ENCODE results near the gene GTPBP1.

Gene GTPBP1

DNA sequence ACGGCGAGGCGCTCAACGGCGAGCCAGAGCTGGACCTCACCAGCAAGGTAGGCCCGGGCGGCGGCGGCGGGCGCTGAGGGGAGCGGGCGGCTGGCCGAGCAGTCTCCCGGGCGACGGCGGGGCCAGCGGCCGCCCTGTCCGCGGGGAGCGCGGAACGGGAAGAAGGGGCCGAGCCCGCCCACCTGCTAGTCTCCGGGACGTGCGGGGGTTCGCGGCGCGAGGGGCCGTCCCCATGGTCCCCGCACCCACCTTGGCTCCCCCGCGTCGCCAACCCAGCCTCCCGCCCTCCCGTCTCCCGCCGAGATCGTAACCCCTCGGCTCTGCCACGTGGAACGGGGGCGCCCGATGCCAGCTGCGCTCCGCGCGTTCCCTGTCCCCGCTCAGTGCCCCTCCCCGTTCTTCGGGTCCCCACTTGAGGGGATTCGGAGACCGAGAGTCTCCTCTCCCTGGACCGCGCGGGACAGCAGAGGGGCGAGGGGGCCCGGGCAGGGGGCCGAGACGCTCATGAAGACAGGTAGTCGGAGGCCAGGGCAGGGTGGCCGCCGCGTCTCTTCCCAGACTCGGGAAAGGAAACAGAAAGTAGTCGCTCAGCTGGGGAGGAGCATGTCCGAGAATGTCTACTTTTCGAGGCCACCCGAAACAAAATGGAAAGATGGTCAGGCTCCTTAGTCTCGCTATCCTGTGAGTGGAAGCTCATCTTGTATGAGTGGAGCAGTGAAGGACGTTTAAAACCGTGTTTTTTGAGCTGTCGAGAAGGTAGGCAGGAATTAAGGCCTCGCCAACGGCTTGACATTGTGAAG is 557 bp downstream of the GTPBP1 start:
- no peak for TF ChIP-seq POLR2AphosphoS5 (IDR thresholded peaks at IDR 0.05; ENCODE audit: low read depth, low read length)
- no peak for TF ChIP-seq TAF1 (IDR thresholded peaks at IDR 0.05; ENCODE audit: borderline replicate concordance, low read depth, low read length)
- peak; percentile 7; the same call in 1 of the 2 replicates for TF ChIP-seq POLR2A (IDR thresholded peaks at IDR 0.05; ENCODE audit: low read depth, low read length)
- no peak for FAIRE-seq
- no peak for DNase-seq (ENCODE audit: insufficient read length)

GRCh38 chr22:38706901-38707195 is 1.1 kb downstream of the GTPBP1 start:
- DNase-seq (ENCODE audit: insufficient read length), result no peak
- TF ChIP-seq POLR2AphosphoS5 (IDR thresholded peaks at IDR 0.05; ENCODE audit: low read depth, low read length), result no peak
- no peak for TF ChIP-seq POLR2A (IDR thresholded peaks at IDR 0.05; ENCODE audit: low read depth, low read length)
- FAIRE-seq, result no peak

DNA sequence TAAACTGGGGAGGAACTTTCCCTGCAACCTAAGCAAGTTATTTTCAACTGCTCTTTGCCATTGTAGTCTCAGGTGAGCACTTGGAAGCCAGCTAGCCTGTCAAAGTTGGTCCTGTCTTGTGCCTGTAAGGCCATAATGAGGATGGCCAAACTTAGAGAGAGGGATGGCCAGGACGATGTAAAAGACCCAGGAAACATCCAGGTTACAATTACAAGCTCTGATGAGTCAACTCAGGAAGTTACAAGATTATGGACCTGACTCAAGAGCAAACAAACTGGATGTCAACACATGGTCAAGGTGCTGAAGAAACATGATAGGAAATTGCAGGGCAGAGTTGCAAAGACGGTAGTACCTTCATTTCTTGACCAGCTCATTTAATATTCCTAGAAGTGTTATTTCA is 1.6 kb downstream of the GTPBP1 start:
- DNase-seq (ENCODE audit: insufficient read length) (no peak), FAIRE-seq (peak; percentile 30)
- TF ChIP-seq POLR2AphosphoS5 (IDR thresholded peaks at IDR 0.05; ENCODE audit: low read depth, low read length), result no peak
- TF ChIP-seq TAF1 (IDR thresholded peaks at IDR 0.05; ENCODE audit: borderline replicate concordance, low read depth, low read length), result no peak
- no peak for TF ChIP-seq POLR2A (IDR thresholded peaks at IDR 0.05; ENCODE audit: low read depth, low read length)

DNA sequence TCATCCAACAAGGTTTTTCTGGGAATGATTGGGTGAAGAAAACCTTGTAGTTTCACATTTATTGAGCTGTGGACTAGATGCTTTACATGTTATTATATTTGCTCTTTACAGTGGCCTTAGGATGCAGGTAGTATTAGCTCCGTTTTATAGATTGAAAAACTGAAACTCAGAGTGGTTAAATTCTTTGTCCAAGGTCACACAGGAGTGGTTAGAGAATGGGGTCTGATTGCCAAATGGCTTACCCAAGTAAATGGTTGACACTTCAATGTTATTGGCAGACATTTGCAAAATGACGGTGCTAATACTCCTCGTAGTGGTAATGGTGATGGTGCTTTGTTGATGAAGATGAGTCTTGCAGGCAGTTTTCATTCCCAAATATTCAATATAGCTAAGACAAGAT is 2.2 kb downstream of the GTPBP1 start:
- DNase-seq (ENCODE audit: insufficient read length) (no peak), FAIRE-seq (no peak)
- TF ChIP-seq POLR2AphosphoS5 (IDR thresholded peaks at IDR 0.05; ENCODE audit: low read depth, low read length) (no peak), POLR2A (IDR thresholded peaks at IDR 0.05; ENCODE audit: low read depth, low read length) (no peak), TAF1 (IDR thresholded peaks at IDR 0.05; ENCODE audit: borderline replicate concordance, low read depth, low read length) (no peak)

DNA sequence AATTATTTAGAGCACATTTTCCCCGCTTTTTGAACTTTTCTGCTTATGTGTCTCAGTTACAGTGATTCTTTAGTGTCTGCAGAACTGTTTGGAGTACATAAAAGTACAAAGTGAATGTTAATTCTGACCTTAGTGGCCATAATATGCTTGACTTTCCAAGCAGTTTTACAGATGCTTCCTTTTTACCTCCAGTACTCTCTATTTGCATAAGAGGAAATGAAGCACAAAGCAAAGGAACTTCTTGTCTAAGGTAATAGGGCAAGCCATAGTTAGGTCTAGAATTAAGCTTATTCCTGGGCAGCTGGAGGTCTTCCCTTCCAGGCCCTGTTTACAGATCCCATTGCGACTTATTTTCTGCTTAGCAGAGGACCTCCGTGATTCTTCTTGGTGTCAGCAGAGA is 3.6 kb downstream of the GTPBP1 start:
- TF ChIP-seq TAF1 (IDR thresholded peaks at IDR 0.05; ENCODE audit: borderline replicate concordance, low read depth, low read length) (no peak), POLR2AphosphoS5 (IDR thresholded peaks at IDR 0.05; ENCODE audit: low read depth, low read length) (no peak), POLR2A (IDR thresholded peaks at IDR 0.05; ENCODE audit: low read depth, low read length) (no peak)
- DNase-seq (ENCODE audit: insufficient read length), result no peak
- FAIRE-seq, result peak; percentile 84

DNA sequence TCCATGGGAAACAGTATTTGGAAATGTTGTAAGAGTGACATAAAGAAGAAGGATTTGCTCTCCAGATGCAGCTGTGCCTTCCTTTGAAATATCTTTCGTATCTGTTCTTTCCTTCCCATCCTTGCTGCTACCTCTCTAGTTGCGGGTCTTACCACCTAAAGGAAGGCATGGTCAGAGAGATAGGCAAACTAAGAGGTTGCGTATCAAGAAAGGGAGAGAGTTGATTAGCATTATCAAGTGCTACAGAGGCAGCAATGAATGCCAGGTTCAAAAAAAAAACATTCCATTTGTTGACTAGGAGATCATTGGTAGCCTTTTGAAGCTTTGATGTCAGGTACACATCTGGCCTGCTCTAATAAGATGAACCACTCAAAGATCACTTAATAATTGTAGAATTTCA is 4.6 kb downstream of the GTPBP1 start:
- TF ChIP-seq POLR2A (IDR thresholded peaks at IDR 0.05; ENCODE audit: low read depth, low read length) (no peak), TAF1 (IDR thresholded peaks at IDR 0.05; ENCODE audit: borderline replicate concordance, low read depth, low read length) (no peak), POLR2AphosphoS5 (IDR thresholded peaks at IDR 0.05; ENCODE audit: low read depth, low read length) (no peak)
- DNase-seq (ENCODE audit: insufficient read length) (no peak), FAIRE-seq (no peak)

DNA sequence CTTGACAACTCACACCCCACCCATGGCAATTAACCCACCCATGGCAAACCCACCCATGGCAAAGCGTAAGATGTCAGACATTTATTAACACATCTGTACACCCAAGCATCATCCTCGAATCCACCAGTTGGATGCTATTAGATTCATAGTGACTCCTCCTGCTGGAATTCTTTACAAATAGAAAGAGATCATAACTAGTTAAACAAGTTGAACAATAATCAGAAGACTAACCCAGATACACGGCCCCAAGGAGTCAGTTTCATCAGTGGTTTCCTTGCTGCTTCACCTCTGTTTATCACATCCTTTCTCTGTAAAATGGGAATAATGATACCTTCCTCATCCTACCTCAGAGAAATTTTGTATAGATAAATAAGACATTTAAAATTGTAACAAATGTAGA is 5.1 kb downstream of the GTPBP1 start:
- no peak for FAIRE-seq
- no peak for TF ChIP-seq POLR2A (IDR thresholded peaks at IDR 0.05; ENCODE audit: low read depth, low read length)
- TF ChIP-seq TAF1 (IDR thresholded peaks at IDR 0.05; ENCODE audit: borderline replicate concordance, low read depth, low read length), result no peak
- TF ChIP-seq POLR2AphosphoS5 (IDR thresholded peaks at IDR 0.05; ENCODE audit: low read depth, low read length), result no peak
- no peak for DNase-seq (ENCODE audit: insufficient read length)

- FAIRE-seq (no peak), DNase-seq (ENCODE audit: insufficient read length) (no peak)
- no peak for TF ChIP-seq POLR2A (IDR thresholded peaks at IDR 0.05; ENCODE audit: low read depth, low read length)
- TF ChIP-seq TAF1 (IDR thresholded peaks at IDR 0.05; ENCODE audit: borderline replicate concordance, low read depth, low read length), result no peak
- TF ChIP-seq POLR2AphosphoS5 (IDR thresholded peaks at IDR 0.05; ENCODE audit: low read depth, low read length), result no peak
Observed at GRCh38 chr22:38712486-38713207, 6.9 kb downstream of the GTPBP1 start.

DNA sequence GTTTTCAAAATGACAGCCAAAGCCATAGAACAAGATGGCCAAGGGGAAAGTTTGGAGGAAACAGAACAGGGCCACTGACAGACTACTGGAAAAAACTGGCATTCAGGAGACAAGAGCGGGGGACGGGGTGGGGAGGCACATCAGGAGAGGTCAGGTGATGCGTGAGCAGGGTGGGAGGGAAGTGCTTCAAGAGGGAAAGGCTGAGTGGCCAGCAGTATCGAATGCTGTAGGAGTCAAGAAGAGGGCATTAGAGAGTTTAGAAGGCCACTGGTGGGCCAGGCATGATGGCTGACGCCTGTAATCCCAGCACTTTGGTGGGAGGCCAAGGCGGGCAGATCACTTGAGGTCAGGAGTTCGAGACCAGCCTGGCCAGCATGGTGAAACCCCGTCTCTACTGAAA is 8.2 kb downstream of the GTPBP1 start:
- TF ChIP-seq POLR2AphosphoS5 (IDR thresholded peaks at IDR 0.05; ENCODE audit: low read depth, low read length) (no peak), POLR2A (IDR thresholded peaks at IDR 0.05; ENCODE audit: low read depth, low read length) (no peak), TAF1 (IDR thresholded peaks at IDR 0.05; ENCODE audit: borderline replicate concordance, low read depth, low read length) (no peak)
- no peak for FAIRE-seq

DNA sequence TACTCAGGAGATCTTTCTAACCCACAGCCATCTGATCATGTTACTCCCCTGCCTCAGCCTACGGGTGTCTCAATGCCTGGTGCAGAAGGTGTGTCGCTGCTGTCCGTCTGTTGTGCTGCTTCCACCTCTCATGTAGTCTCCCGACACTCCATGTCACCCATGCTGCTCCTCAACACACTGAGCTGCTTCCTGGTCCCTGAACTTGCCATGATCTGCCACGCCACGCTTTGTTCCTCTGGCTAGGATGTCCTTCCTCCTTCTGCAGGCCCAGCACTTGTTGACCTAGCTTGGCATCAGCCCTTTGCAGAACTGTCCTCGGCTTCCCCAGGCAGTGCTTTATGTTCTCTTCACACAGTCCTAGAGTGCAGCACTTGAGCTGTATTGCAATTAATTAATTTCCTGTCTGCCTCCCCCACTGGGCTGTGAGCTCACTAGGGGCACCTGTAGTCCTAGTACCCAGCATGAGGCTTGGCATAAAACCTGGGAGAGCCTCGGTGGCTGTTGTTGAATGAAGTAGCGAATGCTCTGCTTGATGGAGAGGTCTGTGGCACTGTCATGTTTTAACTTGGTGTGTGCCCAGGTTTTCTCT is 9.5 kb downstream of the GTPBP1 start:
- TF ChIP-seq TAF1 (IDR thresholded peaks at IDR 0.05; ENCODE audit: borderline replicate concordance, low read depth, low read length) (no peak), POLR2A (IDR thresholded peaks at IDR 0.05; ENCODE audit: low read depth, low read length) (no peak), POLR2AphosphoS5 (IDR thresholded peaks at IDR 0.05; ENCODE audit: low read depth, low read length) (no peak)
- no peak for FAIRE-seq
- DNase-seq (ENCODE audit: insufficient read length), result no peak

More for the DNA sequence above, 8.2 kb downstream of the GTPBP1 start:
- DNase-seq (ENCODE audit: insufficient read length), result no peak

DNA sequence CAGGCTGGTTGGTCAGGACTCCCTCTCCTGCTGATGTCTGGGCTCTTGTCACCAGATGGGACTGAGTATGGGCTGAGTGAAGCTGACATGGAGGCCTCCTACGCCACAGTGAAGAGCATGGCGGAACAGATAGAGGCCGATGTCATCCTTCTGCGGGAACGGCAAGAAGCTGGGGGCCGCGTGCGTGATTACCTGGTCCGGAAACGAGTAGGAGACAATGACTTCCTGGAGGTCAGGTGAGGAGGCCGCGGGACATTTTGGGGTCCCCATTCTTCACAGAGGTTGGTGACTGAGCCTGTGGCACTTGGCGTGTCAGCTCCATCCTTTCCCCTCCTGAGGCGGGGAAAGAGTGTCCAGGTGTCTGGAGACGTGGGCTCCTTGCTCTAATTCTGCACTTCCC is 10.1 kb downstream of the GTPBP1 start:
- TF ChIP-seq POLR2AphosphoS5 (IDR thresholded peaks at IDR 0.05; ENCODE audit: low read depth, low read length) (no peak), POLR2A (IDR thresholded peaks at IDR 0.05; ENCODE audit: low read depth, low read length) (no peak), TAF1 (IDR thresholded peaks at IDR 0.05; ENCODE audit: borderline replicate concordance, low read depth, low read length) (no peak)
- DNase-seq (ENCODE audit: insufficient read length) (no peak), FAIRE-seq (no peak)

DNA sequence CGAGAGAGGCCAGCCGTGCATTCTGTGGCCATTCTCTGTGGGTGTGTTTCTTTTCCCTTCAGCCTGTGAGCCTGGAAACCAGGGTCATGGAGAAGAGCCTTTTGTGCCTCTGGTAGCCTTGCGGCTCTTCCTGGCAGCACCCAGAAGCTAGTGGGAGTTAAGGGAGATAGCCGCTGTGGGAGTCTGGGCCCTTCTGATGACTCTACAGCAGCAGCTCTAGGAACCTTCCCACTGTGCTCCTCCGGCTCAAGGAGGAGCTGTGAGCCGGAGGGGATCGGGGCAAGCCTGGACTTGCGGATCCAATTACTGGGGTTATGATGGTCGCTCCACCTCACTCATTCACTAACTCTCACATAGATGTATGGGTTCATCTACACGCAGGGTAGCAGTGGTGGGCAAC is 10.5 kb downstream of the GTPBP1 start:
- DNase-seq (ENCODE audit: insufficient read length) (no peak), FAIRE-seq (no peak)
- no peak for TF ChIP-seq POLR2AphosphoS5 (IDR thresholded peaks at IDR 0.05; ENCODE audit: low read depth, low read length)
- TF ChIP-seq TAF1 (IDR thresholded peaks at IDR 0.05; ENCODE audit: borderline replicate concordance, low read depth, low read length), result no peak
- no peak for TF ChIP-seq POLR2A (IDR thresholded peaks at IDR 0.05; ENCODE audit: low read depth, low read length)

All from GM12892 (cell line).